T-helper 1 cell treated with Interleukin-12 subunit alpha and Interleukin-12 subunit beta and Interleukin-4 antibody, amounts not matched to agents 30 ng/mL and 1 ng/mL, for 36 hours (primary cell): ENCODE results near the gene MCTP1. TPM values are rescaled to one million over a fixed set of nuclear protein-coding genes. Genes with fewer than 3 reads are reported as not detected.
"Not testable (repeated sequence)": the region's sequence is repeated elsewhere in the genome, so short reads cannot be mapped to it uniquely, and the experiment has no call there.

ENCODE experiments used
- intact Hi-C: fragments of 100-400 bp; cut with micrococcal nuclease; formaldehyde crosslinking; loops from one replicate; pipeline ENCODE4 v1.15.1; 2024
- total RNA-seq: library from RNA; stranded (reverse); gene quantifications from 2 replicates; pipeline ENCODE4 v1.2.3, GENCODE V29; 2022

Gene MCTP1
- total RNA-seq, 1 donor from 2014 or later = 0.10 TPM

GRCh38 chr5:94891565-94891964 lies 393.3 kb downstream of the MCTP1 start:
- intact Hi-C loops = no loop called here

GRCh38 chr5:94890907-94891306 lies 394.0 kb downstream of the MCTP1 start:
- intact Hi-C loops = no loop called here

GRCh38 chr5:94888674-94889073 lies 396.2 kb downstream of the MCTP1 start:
- intact Hi-C loops = no loop called here

GRCh38 chr5:94885931-94886330 lies 399.0 kb downstream of the MCTP1 start:
- intact Hi-C loops = no loop called here

GRCh38 chr5:94884311-94884710 lies 400.6 kb downstream of the MCTP1 start:
- intact Hi-C loops = no loop called here

GRCh38 chr5:94872526-94872925 lies 412.4 kb downstream of the MCTP1 start:
- intact Hi-C loops = no loop called here

GRCh38 chr5:94870511-94871183 lies 414.2 kb downstream of the MCTP1 start:
- intact Hi-C loops = no loop called here

- intact Hi-C loops = no loop called here
These were observed 415.0 kb downstream of the MCTP1 start for GRCh38 chr5:94869921-94870320.

GRCh38 chr5:94863951-94864350 lies 420.9 kb downstream of the MCTP1 start:
- intact Hi-C loops = no loop called here

GRCh38 chr5:94857111-94857510 lies 427.8 kb downstream of the MCTP1 start:
- intact Hi-C loops = loop anchor here (10.0 kb wide), 1 partner anchor 1052 kb away; no protein-coding TSS in a partner anchor

- intact Hi-C loops = loop anchor here (10.0 kb wide), 1 partner anchor 1052 kb away; no protein-coding TSS in a partner anchor
These were observed 428.6 kb downstream of the MCTP1 start for GRCh38 chr5:94856257-94856800.

GRCh38 chr5:94855543-94855942 lies 429.4 kb downstream of the MCTP1 start:
- intact Hi-C loops = loop anchor here (10.0 kb wide), 1 partner anchor 1051 kb away; no protein-coding TSS in a partner anchor

GRCh38 chr5:94853120-94853519 lies 431.8 kb downstream of the MCTP1 start:
- intact Hi-C loops = loop anchor here (5.0 to 10.0 kb wide), 3 partner anchors 466 to 1271 kb away; partner anchors contain the start of genes NR2F1 and NR2F1-AS1

- intact Hi-C loops = loop anchor here (1.0 to 10.0 kb wide), 10 partner anchors 58 to 1269 kb away; partner anchors contain the start of genes KIAA0825, NR2F1, NR2F1-AS1 and SLF1
These were observed 433.9 kb downstream of the MCTP1 start for GRCh38 chr5:94850960-94851359.

- intact Hi-C loops = loop anchor here (1.0 to 10.0 kb wide), 10 partner anchors 57 to 1268 kb away; partner anchors contain the start of genes KIAA0825, NR2F1, NR2F1-AS1 and SLF1
These were observed 434.8 kb downstream of the MCTP1 start for GRCh38 chr5:94849821-94850736.

GRCh38 chr5:94849324-94849723 lies 435.6 kb downstream of the MCTP1 start:
- intact Hi-C loops = no loop called here

- intact Hi-C loops = no loop called here
These were observed 437.2 kb downstream of the MCTP1 start for GRCh38 chr5:94847726-94848125.

- intact Hi-C loops = no loop called here
These were observed 437.9 kb downstream of the MCTP1 start for GRCh38 chr5:94847019-94847418.

GRCh38 chr5:94845696-94846095 lies 439.2 kb downstream of the MCTP1 start:
- intact Hi-C loops = not testable (repeated sequence)

GRCh38 chr5:94841598-94842322 lies 443.1 kb downstream of the MCTP1 start:
- intact Hi-C loops = no loop called here

GRCh38 chr5:94833851-94834250 lies 451.0 kb downstream of the MCTP1 start:
- intact Hi-C loops = loop anchor here (5.0 kb wide), 1 partner anchor 37 kb away; no protein-coding TSS in a partner anchor
